Right forelimb (tissue), 1 donor: ENCODE data around the gene ABTB2.
A peak's percentile ranks its signal among the peaks of the same experiment; 100 is the strongest.
"Not testable (repeated sequence)": the region's sequence is repeated elsewhere in the genome, so short reads cannot be mapped to it uniquely, and the experiment has no call there.

Experiments
- DNase-seq: peaks from one replicate; pipeline ENCODE4 v3.0.0-alpha.2; 2018

Gene ABTB2

GRCh38 chr11:34181856-34182405, 175.9 kb downstream of the ABTB2 start:
- DNase-seq = no peak

DNA sequence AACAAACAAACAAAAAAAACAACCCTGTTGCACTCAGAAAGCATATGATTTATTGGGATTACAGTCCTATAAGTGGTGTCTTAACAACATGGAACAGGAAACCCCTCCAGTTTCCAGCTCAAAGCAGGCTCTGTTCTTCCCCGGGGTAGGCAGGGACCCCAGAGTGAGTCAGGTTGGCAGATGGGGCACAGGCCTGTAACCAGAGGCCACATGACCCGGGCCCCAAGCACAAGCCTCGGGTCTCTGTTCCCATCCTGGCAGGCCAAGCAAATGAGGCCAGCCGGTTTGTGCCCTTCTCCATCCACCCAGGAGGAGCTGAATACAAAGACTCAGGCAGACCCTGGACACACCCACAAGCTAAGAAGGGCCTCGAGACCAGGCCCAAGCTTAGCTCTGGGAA, 176.6 kb downstream of the ABTB2 start:
- DNase-seq = no peak

GRCh38 chr11:34180814-34181165, 177.0 kb downstream of the ABTB2 start:
- not testable (repeated sequence) for DNase-seq

GRCh38 chr11:34180040-34180813, 177.6 kb downstream of the ABTB2 start:
- DNase-seq = no peak

DNA sequence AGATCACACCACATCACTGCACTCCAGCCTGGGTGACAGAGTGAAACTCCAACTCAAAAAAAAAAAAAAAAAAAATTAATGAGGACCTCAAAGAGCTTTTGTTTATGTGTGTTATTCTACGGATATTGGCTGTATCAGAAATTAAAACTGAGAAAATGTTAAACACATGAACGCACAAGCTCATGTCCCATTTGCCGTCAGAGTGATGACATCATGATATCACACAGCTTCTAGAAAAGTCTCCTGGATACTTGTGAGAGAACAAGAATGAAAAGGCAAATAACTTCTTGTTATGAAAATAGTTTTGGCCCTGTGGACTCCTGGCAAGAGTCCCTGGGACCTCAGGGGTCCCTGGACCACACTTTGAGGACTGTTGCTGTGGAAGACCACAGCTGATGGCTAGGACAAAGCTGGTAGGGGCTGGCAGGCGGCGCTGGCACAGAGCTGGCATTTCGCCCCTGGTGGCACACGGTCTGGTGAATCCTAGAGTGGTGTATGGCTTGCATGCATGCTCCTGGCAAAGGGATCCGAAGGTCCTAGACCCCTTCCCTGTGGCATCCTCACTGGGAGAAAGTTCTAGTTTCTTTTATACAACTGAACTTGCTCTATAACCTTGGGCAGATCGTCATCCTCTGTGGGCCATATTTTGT, 178.7 kb downstream of the ABTB2 start:
- DNase-seq = no peak

- DNase-seq = no peak
These were observed 179.5 kb downstream of the ABTB2 start for GRCh38 chr11:34178209-34178821.

DNA sequence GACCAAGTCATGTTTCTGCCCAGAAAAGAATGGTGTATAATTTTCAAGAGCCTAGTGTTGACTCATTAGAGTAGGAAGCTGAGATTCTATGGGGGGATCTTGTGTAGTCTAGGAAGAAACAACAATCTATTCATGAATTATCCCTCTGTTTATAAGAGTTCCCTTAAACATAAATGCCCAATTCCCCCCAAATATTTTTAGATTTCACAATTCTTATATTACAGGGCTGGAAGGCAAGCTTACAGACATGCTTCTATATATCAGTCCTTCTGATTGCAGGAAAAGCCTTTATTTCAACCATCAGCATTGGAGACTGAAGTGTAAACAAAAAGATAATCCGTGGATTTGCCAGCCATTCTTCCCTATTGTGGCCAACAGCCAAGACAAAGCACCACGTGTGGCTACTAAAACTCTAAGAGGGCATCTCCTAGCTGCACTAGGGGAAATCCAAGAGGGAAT, 181.0 kb downstream of the ABTB2 start:
- no peak for DNase-seq

GRCh38 chr11:34175284-34176019, 182.4 kb downstream of the ABTB2 start:
- no peak for DNase-seq

DNA sequence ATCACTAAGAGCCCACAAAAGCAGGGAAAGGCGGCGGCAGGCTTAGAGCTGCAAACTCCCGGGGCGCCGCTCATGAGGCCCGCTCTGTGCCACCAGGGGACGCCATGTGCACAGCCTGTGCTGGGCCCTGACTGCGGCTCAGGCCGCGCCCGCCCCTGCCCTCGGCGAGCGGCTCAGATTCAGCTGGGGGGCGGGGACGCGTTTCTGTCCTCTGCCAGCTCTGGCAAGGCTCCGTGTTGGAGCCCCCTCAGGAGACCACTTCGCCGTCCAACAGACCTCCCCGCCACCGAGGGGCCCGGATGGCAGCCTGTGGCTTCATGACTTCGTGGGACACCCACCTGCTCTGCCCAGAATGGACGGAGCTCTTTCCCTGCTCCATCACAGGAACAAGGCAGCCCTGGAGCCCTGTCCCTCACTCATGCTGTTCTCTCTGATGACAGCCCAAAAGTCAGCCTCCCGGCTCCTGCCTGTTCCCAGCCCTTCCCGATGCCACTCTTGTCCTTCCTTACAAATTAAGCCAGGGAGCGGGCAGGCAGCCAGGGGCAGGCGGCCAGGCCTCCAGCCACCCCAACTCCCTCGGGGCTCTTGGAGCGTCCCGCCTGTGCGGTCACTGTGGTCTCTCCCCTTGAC, 183.3 kb downstream of the ABTB2 start:
- peak; percentile 90 for DNase-seq

- no peak for DNase-seq
These were observed 184.8 kb downstream of the ABTB2 start for GRCh38 chr11:34173050-34173449.

DNA sequence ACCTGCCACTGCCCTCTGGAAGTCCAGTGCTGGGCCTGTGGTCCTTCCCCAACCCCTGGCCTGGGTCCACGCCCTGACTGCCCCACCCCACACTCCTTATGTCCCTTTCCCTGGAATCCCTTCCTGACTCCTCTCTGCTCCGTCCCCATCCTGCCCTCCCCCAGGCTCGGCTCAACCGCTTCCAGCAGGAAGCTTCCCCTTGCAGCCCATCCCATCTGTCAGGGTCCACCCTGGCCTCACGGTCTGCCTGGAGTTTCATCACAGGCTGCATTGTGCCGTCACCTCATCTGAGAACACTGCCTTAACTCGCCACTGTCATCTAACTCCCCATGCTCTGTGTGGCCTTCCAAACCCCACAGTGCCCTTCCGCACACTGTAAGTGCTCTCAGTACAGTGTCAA, 188.1 kb downstream of the ABTB2 start:
- DNase-seq = no peak

DNA sequence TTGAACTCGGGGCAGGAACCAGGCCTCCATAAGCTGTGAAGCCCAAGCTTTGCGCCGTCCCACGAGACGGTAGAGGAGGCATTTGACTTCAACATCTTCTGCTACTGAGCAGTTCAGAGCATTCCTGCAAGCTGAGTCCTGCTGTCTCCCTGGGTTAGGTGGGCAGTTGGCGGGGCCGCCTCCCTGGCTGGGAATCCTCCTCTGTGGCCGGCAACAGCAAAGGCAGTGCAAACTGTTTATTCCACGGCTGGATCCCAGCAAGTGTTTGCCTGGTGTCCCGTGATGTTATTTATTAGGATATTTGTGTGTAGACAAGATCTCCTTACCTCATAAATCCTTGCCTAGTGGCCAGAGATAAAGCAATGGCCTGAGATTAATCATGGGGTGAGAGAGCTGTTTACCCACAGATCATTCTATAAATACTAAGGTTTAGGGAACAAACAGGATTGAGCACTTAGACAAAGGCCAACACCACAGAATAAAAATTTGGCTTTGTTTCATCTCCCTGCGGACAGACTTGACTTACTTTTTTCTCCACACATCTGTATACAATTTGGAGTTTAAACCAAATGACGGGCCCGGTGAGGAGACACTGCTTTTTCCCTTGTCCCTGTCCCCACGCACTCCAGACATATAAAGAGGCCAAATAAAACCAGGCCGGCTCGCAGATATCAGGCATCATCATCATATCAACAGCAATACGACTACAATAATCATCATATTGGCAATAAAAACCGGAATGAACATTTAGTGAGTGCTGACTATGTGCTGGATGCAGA, 189.0 kb downstream of the ABTB2 start:
- DNase-seq = no peak

DNA sequence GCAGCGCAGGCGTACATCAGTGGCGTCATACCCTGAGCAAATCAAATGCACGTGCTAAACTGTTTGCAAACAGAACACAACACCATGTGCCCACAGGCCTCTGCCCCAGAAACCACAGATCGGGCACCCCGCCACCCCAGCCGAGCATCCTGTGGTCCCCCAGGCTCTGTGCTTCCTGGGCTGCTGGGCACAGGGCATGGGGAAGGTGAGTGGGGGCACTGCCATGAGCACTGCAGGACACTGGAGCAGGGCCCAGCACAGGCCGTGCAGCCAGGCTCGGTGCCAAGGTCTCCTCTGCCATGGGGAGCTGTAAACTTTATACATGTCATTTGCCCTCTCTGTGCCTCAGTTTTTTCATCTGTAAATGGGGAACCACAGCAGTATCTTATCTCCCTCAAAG, 189.8 kb downstream of the ABTB2 start:
- no peak for DNase-seq

GRCh38 chr11:34166806-34167740, 190.7 kb downstream of the ABTB2 start:
- DNase-seq = no peak

- no peak for DNase-seq
These were observed 191.8 kb downstream of the ABTB2 start for GRCh38 chr11:34165786-34166555.

- DNase-seq = no peak
These were observed 192.7 kb downstream of the ABTB2 start for GRCh38 chr11:34165121-34165520.

DNA sequence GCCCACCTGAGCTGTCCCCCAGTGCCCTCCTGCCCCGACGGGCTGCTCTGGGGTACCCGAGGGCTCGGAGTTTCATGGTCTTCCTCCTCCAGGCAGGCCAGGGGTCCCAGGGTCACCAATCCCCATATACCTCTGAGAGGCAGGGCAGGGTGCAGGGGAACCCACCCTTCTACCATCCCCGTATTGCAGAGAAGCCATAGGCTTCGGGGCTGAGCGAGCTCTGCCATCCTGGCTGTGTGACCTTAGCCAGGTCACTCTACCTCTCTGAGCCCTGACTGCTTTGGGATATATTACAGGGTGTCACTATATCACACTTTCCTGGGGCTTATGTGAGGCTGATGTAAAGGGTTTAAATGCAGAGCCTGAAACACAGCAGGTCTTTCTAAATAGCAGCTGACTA, 195.0 kb downstream of the ABTB2 start:
- DNase-seq = no peak

DNA sequence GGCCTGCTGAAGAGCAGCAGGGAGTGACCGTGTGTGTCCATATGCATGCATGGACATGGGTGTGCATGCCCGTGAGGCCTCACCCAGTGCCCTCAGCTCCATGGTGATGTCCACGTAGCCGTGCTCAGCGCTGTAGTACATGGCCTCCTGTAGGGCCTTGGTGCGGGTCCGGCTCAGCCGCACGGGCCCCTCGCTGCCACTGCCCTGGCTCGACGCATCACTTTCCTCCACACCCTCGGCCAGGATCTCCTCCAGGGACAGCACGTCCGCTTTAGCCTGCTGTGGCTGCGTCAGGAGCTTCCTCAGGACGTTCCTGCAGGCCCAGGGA, 195.4 kb downstream of the ABTB2 start:
- DNase-seq = no peak

DNA sequence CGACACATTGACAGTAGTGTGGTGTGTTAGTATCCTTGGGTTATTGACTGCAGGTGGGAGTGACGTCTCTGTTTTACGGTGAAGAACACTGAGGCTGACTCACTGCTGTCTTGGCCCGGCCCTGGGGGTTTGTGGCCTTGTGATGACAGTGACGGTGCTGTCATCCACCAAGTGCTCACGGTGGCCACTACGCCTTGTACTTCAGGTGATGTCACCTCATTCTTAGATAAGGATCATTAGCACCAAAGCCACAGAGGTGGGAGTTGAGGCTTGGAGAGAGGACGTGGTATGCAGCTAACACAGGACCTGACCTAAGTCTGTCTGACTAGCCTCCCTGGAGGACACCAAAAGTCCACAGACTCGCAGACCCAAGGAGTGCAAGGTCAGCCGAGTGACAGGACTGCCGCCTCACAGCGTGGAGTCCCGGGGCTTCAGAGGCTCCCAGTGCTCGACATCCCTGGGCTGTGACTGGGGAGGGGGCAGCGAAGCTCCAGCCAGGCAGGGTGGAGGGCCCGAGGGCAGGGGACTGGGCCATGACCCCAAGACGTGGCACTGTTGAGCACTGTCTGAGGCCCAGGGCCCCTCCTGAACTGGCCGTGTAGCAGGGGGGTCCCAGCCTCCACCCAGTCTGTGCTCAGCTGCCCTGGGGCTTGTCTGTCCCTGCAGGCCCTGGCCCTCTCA, 195.9 kb downstream of the ABTB2 start:
- no peak for DNase-seq
